Cardiac muscle cell (in vitro differentiated cells and primary cell): ENCODE results near the gene PLAC8. TPM values are rescaled to one million over a fixed set of nuclear protein-coding genes. Genes with fewer than 3 reads are reported as not detected.

Source experiments
- DNase-seq, 2 donors: peaks; one replicate each; pipeline versions ENCODE4 v3.0.0 to v3.0.0-alpha.2; 2010 to 2017; ENCODE audit warnings: low read depth in 1 of 2, low spot score in 1 of 2
- H3K27ac ChIP-seq: fragments of 200-600 bp; sonication (generic); 2 replicates; pipeline ENCODE4 v1.5.1; 2016
- H3K27me3 ChIP-seq: fragments of 200-600 bp; sonication (generic); 2 replicates; pipeline ENCODE4 v1.6.0; 2016; ENCODE audit warnings: control low read depth
- H3K36me3 ChIP-seq: fragments of 200-600 bp; sonication (generic); 2 replicates; pipeline ENCODE4 v1.5.1; 2016; ENCODE audit warnings: control low read depth
- H3K4me1 ChIP-seq: fragments of 200-600 bp; sonication (generic); 2 replicates; pipeline ENCODE4 v1.8.1; 2017; ENCODE audit warnings: low read depth, mild to moderate bottlenecking, mixed run types
- H3K4me3 ChIP-seq: fragments of 200-600 bp; sonication (generic); 2 replicates; pipeline ENCODE4 v1.5.1; 2016; ENCODE audit warnings: mild to moderate bottlenecking
- H3K9me3 ChIP-seq: fragments of 200-600 bp; sonication (generic); 2 replicates; pipeline ENCODE4 v1.5.1; 2017; ENCODE audit warnings: low read depth, mild to moderate bottlenecking, control low read depth
- CTCF ChIP-seq: IDR thresholded peaks from 2 replicates; pipeline ENCODE4 v1.5.1; 2012; ENCODE audit warnings: low read depth, mild to moderate bottlenecking, low read length
- polyA plus RNA-seq: library from polyadenylated mRNA; unstranded; fragments of >200 nt; fragmentation: Nextera tagmentation; extraction: Ambion mirVana; gene quantifications from 2 replicates; pipeline ENCODE4 v1.2.1, GENCODE V29; 2016
- total RNA-seq: library from RNA; depleted of rRNA; stranded (reverse); fragments of >200 nt; gene quantifications from 2 replicates; pipeline ENCODE4 v1.2.3, GENCODE V29; 2016

PLAC8 gene
- total and polyA plus RNA-seq, 2 experiments from 2014 or later: 0.21 TPM; not detected in 1

- H3K4me1 ChIP-seq: peaks cover 9% of the 10 kb centered on the region
- no peaks in the 10 kb centered on the region for H3K27me3 ChIP-seq
- H3K36me3 ChIP-seq: no peaks in the 10 kb centered on the region
- H3K9me3 ChIP-seq: no peaks in the 10 kb centered on the region
- no peak for TF ChIP-seq CTCF
- no peak overlapping the region for H3K27ac ChIP-seq
- no peak overlapping the region for H3K4me3 ChIP-seq
- no peak for DNase-seq
Measured at GRCh38 chr4:83118869-83119268, 4.3 kb upstream of the PLAC8 start.

- Histone ChIP-seq H3K4me1 (peaks cover 9% of the 10 kb centered on the region), H3K36me3 (no peaks in the 10 kb centered on the region), H3K27ac (no peak overlapping the region), H3K27me3 (no peaks in the 10 kb centered on the region), H3K4me3 (no peak overlapping the region), H3K9me3 (no peaks in the 10 kb centered on the region)
- no peak for DNase-seq
- no peak for TF ChIP-seq CTCF
Measured at GRCh38 chr4:83115656-83116285, 1.2 kb upstream of the PLAC8 start.

GRCh38 chr4:83115000-83115399, 471 bp upstream of the PLAC8 start:
- Histone ChIP-seq H3K4me3 (no peak overlapping the region), H3K4me1 (peaks cover 9% of the 10 kb centered on the region), H3K27me3 (no peaks in the 10 kb centered on the region), H3K9me3 (no peaks in the 10 kb centered on the region), H3K27ac (no peak overlapping the region), H3K36me3 (no peaks in the 10 kb centered on the region)
- DNase-seq: peak in 1 of 2 donors; percentile 46
- no peak for TF ChIP-seq CTCF

- Histone ChIP-seq H3K27me3 (peaks cover 13% of the 10 kb centered on the region), H3K27ac (no peak overlapping the region), H3K4me1 (peaks cover 9% of the 10 kb centered on the region), H3K36me3 (no peaks in the 10 kb centered on the region), H3K9me3 (no peaks in the 10 kb centered on the region), H3K4me3 (no peak overlapping the region)
- DNase-seq: no peak
- no peak for TF ChIP-seq CTCF
Measured at GRCh38 chr4:83113429-83113786, 1.1 kb downstream of the PLAC8 start.

GRCh38 chr4:83112678-83113428, 1.7 kb downstream of the PLAC8 start:
- TF ChIP-seq CTCF: no peak
- DNase-seq: no peak
- Histone ChIP-seq H3K36me3 (no peaks in the 10 kb centered on the region), H3K27me3 (peaks cover 14% of the 10 kb centered on the region), H3K9me3 (no peaks in the 10 kb centered on the region), H3K4me3 (no peak overlapping the region), H3K4me1 (peaks cover 9% of the 10 kb centered on the region), H3K27ac (no peak overlapping the region)
